Left renal cortex interstitium (tissue), 4 donors: ENCODE results near the gene FAM20C. TPM values are rescaled to one million over a fixed set of nuclear protein-coding genes. Genes with fewer than 3 reads are reported as not detected.

Source experiments
- DNase-seq, 4 donors: peaks; one replicate each; pipeline ENCODE4 v3.0.0-alpha.2; 2013; ENCODE audit warnings: low read depth in 4 of 4, low spot score in 2 of 4, missing footprints in 1 of 4
- polyA plus RNA-seq, 4 donors: library from polyadenylated mRNA; unstranded; fragments of 120-200 nt; gene quantifications; one replicate each; pipeline ENCODE4 v1.2.1, GENCODE V29; 2013; ENCODE audit not compliant: insufficient read length in 4 of 4

FAM20C gene
- polyA plus RNA-seq, 4 donors, result 66.1 to 78.6 (median 69.3) TPM

DNA sequence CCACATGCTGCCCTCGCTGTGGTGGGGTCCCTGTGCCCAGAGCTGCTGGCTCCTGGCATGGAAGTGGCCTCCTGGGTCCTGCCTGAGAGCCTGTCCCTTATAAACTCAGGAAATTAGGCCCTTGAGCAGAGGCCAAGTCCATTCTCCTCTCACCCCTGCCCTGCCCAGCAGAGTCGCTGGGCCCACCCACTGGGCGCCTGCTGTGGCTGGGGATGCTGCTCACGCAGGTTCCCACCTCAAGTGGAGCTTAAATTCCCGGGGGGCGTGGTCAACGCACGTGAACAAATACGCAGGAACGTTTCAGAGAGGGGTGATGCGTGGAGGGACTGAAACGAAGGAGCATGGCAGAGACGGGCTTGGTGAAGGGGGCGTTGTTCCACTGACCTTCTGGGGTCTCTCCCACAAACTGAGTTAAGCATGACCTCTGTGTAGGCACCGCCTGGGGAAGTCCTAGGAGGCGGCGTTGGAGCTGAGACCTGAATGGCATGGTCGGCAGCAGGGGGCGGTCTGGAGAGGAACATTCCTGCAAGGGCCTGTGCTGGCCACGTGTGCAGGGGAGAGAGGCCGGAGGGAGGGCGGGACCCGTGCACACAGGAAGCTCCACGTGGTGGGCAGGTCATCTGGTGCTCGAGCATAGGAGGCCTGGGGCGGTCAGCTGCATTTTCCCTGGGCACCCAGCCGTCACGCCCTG lies 27.9 kb downstream of the FAM20C start:
- no peak for DNase-seq

DNA sequence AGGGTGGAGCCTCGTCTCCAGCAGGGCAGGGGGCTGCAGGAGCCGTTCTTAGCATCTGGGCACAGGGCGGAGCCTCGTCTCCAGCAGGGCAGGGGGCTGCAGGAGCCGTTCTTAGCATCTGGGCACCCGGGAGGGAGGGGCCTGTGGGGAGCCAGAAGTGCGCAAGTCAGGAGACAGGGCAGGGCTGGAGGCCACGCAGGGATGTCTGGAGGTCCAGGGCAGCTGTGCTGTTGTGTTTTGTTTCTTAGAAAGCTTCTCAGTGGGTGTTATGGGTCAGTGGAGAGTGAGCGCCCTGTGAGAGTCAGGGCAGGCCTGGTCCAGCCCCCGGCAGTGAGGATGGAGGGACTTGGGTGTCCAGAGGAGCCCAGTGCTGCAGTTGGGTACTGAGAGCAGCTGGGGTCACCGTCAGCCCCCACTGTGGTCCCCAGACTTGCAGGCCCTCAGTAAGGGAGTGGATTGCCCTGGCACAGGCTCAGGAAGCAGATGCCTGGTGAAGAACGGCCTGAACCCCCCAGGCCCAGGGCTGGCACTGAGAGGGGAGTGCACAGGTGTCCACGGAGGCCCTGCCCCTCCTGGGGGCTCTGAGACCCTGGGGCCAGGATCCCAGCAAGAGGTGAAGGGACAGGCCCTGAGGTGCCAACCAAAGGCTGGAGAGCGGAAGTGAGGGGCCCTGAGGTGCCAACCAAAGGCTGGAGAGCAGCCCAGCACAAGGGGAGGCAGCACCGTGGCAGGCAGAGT lies 29.8 kb downstream of the FAM20C start:
- DNase-seq, result no peak

DNA sequence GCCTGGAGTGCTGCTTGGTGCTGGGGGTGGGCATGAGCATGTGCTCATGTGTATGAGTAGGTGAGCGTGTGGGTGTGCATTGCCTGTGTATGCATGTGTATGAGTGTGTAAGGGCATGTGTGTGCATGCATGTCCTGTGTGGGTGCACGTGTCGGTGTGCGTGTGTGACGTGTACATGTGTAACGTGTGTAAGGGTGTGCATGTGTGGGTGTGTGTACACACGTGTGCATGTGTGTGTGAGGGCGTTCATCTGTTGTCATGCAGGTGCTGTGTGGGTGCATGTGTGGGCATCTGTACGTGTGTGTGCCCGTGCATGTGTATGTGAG lies 30.3 kb downstream of the FAM20C start:
- DNase-seq, result no peak

GRCh38 chr7:223118-223800 lies 30.9 kb downstream of the FAM20C start:
- no peak for DNase-seq

GRCh38 chr7:223861-224260 lies 31.5 kb downstream of the FAM20C start:
- DNase-seq, result no peak

DNA sequence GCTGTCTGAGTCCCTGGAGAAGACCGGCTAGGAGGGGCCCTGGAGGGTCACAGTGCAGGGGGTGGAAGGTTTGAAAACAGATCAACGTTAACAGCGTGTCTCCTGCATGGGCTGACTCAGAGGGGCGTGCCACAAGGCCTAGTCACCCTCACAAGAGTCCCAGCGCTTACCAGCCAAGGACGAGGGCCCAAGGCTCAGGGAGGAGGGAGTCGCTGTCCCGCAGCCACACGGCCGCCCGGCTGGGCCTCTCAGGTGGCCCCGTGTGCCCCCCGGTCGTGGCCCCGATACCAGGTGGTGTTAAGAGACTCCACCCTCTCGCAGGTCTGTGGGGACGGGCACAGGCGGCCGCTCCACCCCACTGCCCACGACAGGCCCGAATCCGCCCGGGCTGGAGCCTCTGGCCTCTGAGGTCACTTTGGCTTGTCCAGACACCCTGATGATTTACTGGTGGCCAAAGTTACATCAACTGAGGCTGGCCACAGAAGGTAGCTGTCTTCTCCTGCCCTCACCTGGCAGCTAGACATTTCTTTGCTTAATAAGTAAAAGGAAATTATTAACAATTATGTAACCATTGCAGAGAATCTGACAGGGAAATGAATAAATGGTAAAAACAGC lies 34.0 kb downstream of the FAM20C start:
- DNase-seq, result no peak

- no peak for DNase-seq
Measured at GRCh38 chr7:227926-228325, 35.6 kb downstream of the FAM20C start.

- no peak for DNase-seq
Measured at GRCh38 chr7:228610-229009, 36.2 kb downstream of the FAM20C start.

GRCh38 chr7:229184-229964 lies 37.0 kb downstream of the FAM20C start:
- no peak for DNase-seq

GRCh38 chr7:230274-230673 lies 37.9 kb downstream of the FAM20C start:
- DNase-seq, result no peak

GRCh38 chr7:231030-231857 lies 38.9 kb downstream of the FAM20C start:
- no peak for DNase-seq

- no peak for DNase-seq
Measured at GRCh38 chr7:231858-232246, 39.5 kb downstream of the FAM20C start.

DNA sequence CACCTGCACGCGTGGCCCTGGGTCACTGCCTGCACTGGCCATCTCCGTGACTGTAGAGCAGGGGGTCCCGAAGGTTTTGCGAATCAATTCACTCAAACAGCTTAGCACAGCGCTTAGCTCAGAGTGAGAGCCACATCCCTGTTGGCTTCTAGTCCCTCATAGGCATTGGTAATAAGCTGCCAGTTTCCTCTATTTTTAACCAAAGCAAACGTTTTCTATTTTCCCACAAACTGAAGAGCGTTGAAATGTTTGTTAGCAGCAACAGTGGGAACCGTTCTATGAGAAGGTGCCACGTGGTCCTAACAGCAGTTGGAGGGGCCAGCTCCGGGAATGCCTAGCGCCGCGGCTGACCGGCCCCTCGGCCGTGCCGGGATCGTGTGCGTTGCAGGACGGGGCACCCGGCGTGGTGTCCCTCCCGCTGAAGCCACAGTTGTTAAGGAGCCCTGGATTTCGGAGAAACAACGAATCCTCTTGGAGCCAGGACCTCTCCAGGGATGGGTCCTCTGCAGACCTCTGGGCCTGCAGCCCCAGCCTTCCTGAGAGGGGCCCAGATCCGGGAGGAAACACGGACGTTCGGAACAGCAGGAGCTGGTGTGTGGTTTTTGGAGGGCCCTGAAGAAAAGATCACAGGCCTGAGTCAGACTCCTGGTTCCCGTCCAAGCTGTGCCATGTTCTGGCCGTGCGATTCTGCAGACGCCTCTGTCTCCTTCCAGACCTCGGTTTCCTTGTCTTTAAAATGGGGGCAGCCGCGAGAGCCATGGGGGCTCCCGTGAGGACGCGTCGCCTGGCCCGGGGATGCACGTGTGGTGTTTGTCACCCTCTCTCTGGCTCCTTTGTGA lies 40.3 kb downstream of the FAM20C start:
- DNase-seq, result no peak

DNA sequence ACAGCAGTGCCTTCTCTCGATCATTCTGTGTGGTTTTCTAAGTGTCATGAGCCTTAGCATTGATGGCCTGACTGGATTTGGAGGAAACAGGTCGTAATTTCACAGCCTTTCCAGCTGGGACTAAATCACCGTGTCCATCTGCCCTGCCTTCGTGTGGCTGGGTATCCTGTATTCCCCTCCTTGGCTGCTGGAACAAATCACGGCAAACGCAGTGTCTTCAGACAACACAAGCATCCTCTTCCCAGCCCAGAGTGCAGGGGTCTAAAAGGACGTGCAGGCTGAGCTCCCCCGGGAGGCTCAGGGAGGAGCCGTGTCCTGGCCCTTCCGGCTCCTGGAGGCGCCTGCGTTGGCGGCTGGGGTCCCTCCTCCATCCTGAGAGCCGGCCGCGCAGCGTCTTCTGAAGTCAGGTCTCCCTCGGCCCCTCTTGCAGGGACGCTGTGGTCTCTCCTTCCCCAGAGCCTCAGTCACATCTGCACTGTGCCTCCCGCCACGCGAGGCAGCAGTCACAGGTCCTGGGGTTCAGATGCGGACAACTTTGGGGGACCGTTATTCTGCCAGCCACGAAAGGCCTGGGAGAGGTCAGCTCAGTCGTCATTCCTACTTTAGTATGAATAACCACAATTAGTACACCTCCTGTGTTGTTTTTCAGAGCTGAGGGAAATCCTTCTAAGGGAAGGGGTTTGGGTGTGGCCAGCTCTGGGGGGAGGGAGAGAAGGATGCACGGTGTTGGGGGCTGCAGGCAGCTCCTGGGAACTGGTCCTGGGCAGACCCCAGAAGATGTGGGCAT lies 41.1 kb downstream of the FAM20C start:
- no peak for DNase-seq

GRCh38 chr7:234051-234707 lies 41.8 kb downstream of the FAM20C start:
- DNase-seq, result no peak

GRCh38 chr7:234708-235553 lies 42.6 kb downstream of the FAM20C start:
- no peak for DNase-seq
